Stimulated activated CD4-positive, alpha-beta T cell treated with anti-CD3 and anti-CD28 coated beads, Interleukin-1b, Interleukin-23, amount 100 ng/mL, for 4 hours (primary cell): Measurements from ENCODE around the gene SERINC5.
"Not testable (repeated sequence)": the region's sequence is repeated elsewhere in the genome, so short reads cannot be mapped to it uniquely, and the experiment has no call there.

Experiments used
- DNase-seq, 2 donors: peaks; one replicate each; pipeline ENCODE4 v3.0.0-alpha.2; 2020; ENCODE audit warnings: low read depth in 2 of 2

SERINC5 gene

DNA sequence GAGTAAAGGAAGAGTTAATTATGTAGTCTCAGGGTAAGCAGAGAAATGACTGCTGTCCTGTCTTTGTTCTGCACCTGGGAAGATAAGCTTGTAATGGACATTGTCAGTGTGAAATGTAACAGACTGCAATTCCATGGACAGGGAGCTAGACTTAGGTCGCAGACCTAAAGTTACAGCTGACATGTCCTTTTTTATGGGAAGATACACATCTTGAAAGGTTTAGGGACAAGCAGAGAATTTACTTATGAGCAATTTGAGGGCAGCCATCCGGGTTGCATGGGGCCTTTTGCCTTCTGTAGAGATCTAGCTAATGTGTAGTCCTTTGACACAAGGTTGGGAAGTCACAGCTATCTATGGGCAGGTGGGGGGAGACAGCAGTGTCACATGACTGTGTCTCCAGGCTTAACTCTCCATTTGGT is 85.7 kb downstream of the SERINC5 start:
- DNase-seq = no peak

GRCh38 chr5:80168388-80169028 is 87.3 kb downstream of the SERINC5 start:
- no peak for DNase-seq

DNA sequence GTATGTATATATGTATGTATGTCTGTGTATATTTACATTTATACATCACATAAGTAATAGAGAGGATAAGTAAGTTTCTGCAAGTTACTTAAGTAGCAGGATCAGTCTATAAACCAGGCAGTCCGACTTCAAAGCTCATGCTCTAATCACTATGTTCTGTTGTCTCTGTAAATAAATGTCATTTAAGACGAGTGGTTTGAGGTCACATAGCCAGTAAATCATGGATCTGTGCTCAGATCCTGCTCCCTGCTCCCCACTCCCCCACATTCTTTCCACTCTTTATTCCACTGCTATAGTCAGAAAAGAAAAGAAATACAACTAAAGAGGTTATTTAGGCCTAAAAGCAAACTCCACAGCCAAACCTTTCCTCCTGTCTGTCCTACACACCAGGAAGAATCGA is 90.4 kb downstream of the SERINC5 start:
- no peak for DNase-seq

DNA sequence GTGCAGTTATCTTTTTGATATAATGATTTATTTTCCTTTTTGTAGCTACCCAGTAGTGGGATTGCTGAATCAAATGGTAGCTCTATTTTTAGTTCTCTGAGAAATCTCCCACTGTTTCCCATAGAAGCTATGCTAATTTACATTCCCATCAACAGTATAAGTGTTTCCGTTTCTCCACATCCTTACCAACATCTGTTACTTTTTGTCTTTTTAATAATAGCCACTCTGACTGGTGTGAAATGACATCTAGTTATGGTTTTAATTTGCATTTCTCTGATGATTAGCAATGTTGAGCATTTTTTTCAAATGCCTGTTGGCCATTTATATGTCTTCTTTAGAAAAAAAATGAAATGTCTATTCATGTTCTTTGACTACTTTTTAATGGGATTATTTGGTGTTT is 94.7 kb downstream of the SERINC5 start:
- no peak for DNase-seq

- no peak for DNase-seq
Observed at GRCh38 chr5:80160242-80160641, 95.6 kb downstream of the SERINC5 start.

- no peak for DNase-seq
Observed at GRCh38 chr5:80159133-80159815, 96.6 kb downstream of the SERINC5 start.

DNA sequence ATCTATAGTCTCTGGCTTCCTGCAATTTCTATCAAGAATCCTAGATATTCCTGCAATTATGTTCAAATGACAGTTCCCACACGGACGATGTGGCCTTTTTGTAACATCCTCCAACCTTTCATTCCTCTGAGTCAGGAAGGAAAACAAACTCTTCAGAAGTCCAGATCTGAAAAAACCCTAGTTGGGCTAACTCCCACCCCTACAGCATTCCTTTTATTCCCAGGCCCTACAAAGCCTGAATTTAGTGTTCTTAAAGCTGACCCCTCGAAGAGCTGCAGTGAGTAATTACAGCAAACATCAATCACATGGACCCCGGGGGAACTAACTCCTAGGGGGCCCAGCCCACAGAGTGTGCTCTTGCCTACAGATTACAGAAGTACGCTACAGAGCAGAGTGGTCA is 99.7 kb downstream of the SERINC5 start:
- DNase-seq = no peak

- no peak for DNase-seq
Observed at GRCh38 chr5:80154749-80155148, 101.1 kb downstream of the SERINC5 start.

DNA sequence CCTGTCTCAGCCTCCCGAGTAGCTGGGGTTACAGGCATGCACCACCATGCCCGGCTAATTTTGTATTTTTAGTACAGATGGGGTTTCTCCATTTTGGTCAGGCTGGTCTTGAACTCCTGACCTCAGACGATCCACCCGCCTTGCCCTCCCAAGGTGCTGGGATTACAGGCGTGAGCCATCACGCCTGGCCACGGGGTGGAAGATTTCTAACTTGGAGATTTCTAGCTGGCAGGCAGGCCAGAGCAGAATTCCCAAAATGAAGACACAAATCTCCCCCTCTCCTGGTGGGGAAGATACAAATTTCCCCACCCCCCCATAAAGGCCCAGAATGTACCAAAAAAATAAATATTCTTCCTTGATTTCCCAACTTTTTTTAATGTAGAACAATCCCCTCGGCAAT is 101.6 kb downstream of the SERINC5 start:
- DNase-seq = not testable (repeated sequence)

- no peak for DNase-seq
Observed at GRCh38 chr5:80153586-80154126, 102.2 kb downstream of the SERINC5 start.

GRCh38 chr5:80152778-80153177 is 103.1 kb downstream of the SERINC5 start:
- no peak for DNase-seq

- no peak for DNase-seq
Observed at GRCh38 chr5:80151890-80152289, 104.0 kb downstream of the SERINC5 start.

DNA sequence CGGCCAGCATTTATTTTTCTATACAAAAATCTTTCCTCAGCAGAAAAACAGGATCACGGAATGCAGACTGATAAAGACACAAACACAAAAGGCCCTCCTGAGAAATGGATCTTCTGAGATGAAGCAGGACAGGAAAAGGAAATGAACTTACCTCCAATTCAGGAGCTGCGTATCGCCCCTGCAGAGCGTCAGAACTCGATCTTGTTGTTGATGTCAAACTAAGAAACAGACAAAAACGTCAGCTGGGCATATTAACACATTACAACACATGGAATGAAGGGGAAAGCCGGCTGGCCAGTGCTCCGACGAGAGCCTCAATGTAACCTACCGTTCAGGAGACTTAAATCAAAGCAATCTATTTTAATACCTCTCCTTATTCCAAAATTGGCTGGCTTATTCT is 105.1 kb downstream of the SERINC5 start:
- DNase-seq = no peak

GRCh38 chr5:80149161-80149609 is 106.7 kb downstream of the SERINC5 start:
- DNase-seq = no peak

GRCh38 chr5:80147119-80147815 is 108.6 kb downstream of the SERINC5 start:
- DNase-seq = no peak

DNA sequence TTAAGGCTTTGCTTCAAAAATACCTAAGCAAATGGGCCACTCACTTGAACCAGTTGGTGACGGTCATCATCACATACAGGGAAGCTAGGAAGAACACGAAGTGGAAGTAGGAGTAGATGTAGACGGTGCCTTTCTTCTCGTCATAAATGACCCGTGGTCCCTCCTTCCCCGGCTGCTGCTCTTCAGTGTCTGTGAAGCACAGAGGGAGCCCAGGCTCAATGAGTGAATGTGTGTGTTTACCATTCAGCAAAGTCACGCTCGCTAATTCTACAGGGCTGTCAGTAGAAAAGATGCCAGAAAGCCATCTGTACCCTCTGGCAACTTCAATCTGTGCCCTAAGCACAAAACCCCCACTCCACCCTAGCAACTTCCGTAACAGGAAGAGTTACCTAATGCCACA is 109.8 kb downstream of the SERINC5 start:
- DNase-seq = no peak

DNA sequence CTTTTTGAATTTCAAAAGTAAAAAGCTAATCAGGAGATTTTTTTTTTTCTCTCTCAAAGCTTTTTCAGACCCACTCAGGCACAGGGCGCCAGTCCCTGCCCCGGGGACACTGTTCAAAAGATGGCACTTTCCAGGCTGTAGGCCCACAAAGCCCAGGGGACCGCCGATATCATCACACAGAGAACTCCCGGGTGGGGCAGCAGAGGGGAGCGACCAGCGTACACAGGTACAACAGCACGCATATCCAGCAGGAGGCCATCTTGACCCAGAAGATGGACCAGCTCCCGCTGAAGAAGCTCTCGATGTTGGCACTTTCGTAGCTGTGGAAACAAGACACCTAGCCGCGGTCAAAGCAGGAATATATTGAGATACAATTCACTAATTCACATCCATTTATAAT is 112.4 kb downstream of the SERINC5 start:
- no peak for DNase-seq

GRCh38 chr5:80142996-80143395 is 112.9 kb downstream of the SERINC5 start:
- no peak for DNase-seq

DNA sequence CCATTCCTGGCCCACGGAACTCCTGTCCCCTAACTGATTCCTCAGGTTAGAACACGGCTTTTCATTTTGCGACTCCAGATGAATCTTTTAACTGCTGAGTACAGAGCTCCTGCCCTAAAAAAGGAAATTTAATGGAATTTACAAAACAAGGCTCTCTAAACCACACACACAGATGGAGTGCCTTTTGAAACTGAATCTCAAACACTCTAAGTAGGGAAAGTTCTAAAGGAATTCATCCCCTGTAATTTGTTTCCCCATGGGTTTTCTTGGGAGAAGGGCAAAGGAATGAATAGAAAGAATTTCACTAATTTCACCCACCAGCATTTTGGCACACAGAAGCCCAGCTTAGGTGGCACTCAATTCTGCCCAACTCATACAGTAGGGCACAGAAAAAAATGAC is 114.2 kb downstream of the SERINC5 start:
- no peak for DNase-seq

GRCh38 chr5:80141147-80141671 is 114.6 kb downstream of the SERINC5 start:
- no peak for DNase-seq

DNA sequence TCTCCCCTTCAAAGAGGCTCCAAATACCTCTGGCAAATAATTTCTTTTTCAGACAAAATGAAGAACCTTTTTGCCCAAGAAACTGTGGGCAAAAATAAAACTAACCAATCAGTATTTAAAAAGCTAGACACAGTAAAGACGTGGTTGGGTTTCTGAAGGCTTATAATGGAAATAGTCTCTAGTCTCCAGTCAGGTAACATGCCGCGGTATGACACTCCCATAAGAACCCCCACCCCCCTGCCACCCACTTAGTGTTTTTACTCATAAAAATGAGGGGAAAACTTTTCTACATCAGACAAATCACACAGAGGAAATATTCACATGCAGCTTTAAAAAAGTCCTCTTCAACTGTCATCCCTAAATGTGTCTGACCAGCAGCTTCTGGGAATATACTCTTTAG is 115.4 kb downstream of the SERINC5 start:
- DNase-seq = peak; percentile 45 to 58

GRCh38 chr5:80139466-80139972 is 116.3 kb downstream of the SERINC5 start:
- no peak for DNase-seq
